Sigmoid colon (tissue), 7 donors: ENCODE results near the gene ATG7. TPM values are rescaled to one million over a fixed set of nuclear protein-coding genes. Genes with fewer than 3 reads are reported as not detected.

ENCODE experiments used
- DNase-seq: peaks from one replicate; pipeline ENCODE4 v3.0.0-alpha.2; 2019
- H3K27ac ChIP-seq, 4 donors: fragments of 200-600 bp; sonication (generic); one replicate each; pipeline ENCODE4 v1.5.1; 2016 to 2019; ENCODE audit warnings: mild to moderate bottlenecking in 1 of 4
- H3K27me3 ChIP-seq, 3 donors: fragments of 200-600 bp; sonication (generic); one replicate each; pipeline ENCODE4 v1.5.1; 2019; ENCODE audit warnings: mild to moderate bottlenecking in 1 of 3
- H3K36me3 ChIP-seq, 4 donors: fragments of 200-600 bp; sonication (generic); one replicate each; pipeline ENCODE4 v1.5.1; 2016 to 2019
- H3K4me1 ChIP-seq, 4 donors: fragments of 200-600 bp; sonication (generic); one replicate each; pipeline ENCODE4 v1.5.1; 2017 to 2019
- H3K4me3 ChIP-seq, 4 donors: fragments of 200-600 bp; sonication (generic); one replicate each; pipeline ENCODE4 v1.5.1; 2017 to 2019; ENCODE audit warnings: mild to moderate bottlenecking in 2 of 4, moderate library complexity in 1 of 4
- H3K9me3 ChIP-seq, 4 donors: fragments of 200-600 bp in 3 of 4; sonication (generic) in 3 of 4; one replicate each; pipeline versions ENCODE4 v1.5.1 to v1.6.1; 2013 to 2019
- CTCF ChIP-seq, 4 experiments: fragments of 450-650 bp in 3 of 4; fragments of 200-600 bp in 1 of 4; IDR thresholded peaks; one replicate each; pipeline ENCODE4 v1.5.1; 2016 to 2019; ENCODE audit warnings: antibody characterized with exemption in 4 of 4, mild to moderate bottlenecking in 3 of 4, moderate library complexity in 2 of 4
- EP300 ChIP-seq, 4 donors: sonication (generic); formaldehyde crosslinking; IDR thresholded peaks; one replicate each; pipeline ENCODE4 v1.6.1; 2017; ENCODE audit warnings: antibody characterized with exemption in 4 of 4
- POLR2A ChIP-seq, 2 donors: fragments of 450-650 bp; IDR thresholded peaks; one replicate each; pipeline ENCODE4 v1.6.1; 2016; ENCODE audit warnings: antibody characterized with exemption in 2 of 2, mild to moderate bottlenecking in 2 of 2, moderate library complexity in 2 of 2
- POLR2AphosphoS5 ChIP-seq, 4 donors: sonication (generic); formaldehyde crosslinking; IDR thresholded peaks; one replicate each; pipeline ENCODE4 v1.6.1; 2017; ENCODE audit warnings: antibody characterized with exemption in 4 of 4
- WGBS, 2 donors: extraction: QIAGEN DNeasy Blood & Tissue Kit; methylation state at CpG; one replicate each; pipeline ENCODE4 v1.1.7; 2013; 5-methylcytosine and 5-hydroxymethylcytosine counted together
- intact Hi-C: fragments of 100-400 bp; cut with DNase I; formaldehyde crosslinking; loops from one replicate; pipeline ENCODE4 v1.15.1; 2023
- polyA plus RNA-seq, 3 donors: library from polyadenylated mRNA; stranded (reverse); fragments of 200-250 nt; gene quantifications; one replicate each; pipeline ENCODE4 v1.2.3, GENCODE V29; 2013
- total RNA-seq, 4 donors: library from RNA; depleted of rRNA; stranded (reverse); fragments of >200 nt; gene quantifications; one replicate each; pipeline ENCODE4 v1.1.0, GENCODE V29; 2016
- donor health status: healthy with polysubstance abuse.
- donor health status: Bipolar disorder and iron deficiency.
- donor health status: healthy.

ATG7 gene
- total and polyA plus RNA-seq, 7 donors, result 12.5 to 62.9 (median 34.8) TPM

- H3K36me3 ChIP-seq, result no peaks in the 10 kb centered on the region
- 78 to 89% methylated on average over 9 of the region's 9 CpGs for WGBS, 2 donors
- DNase-seq, result peak; percentile 89
- no peak overlapping the region for H3K4me3 ChIP-seq
- TF ChIP-seq POLR2A (IDR thresholded peaks at IDR 0.05), result no peak
- peak; percentile 81 to 99 (median 94) for TF ChIP-seq EP300 (IDR thresholded peaks at IDR 0.05)
- TF ChIP-seq CTCF (IDR thresholded peaks at IDR 0.05), result no peak
- peak; percentile 83 to 91 (median 90) for TF ChIP-seq POLR2AphosphoS5 (IDR thresholded peaks at IDR 0.05)
- no peaks in the 10 kb centered on the region for H3K27me3 ChIP-seq
- intact Hi-C loops, result loop anchor here (2.0 to 10.0 kb wide), 3 partner anchors 126 to 249 kb away; no protein-coding TSS in a partner anchor
- no peaks in the 10 kb centered on the region for H3K9me3 ChIP-seq
- peaks cover 0 to 43% (median 40%) of the 10 kb centered on the region in 4 donors for H3K4me1 ChIP-seq
- peak overlapping the region; percentile 79 to 96 (median 86) for H3K27ac ChIP-seq
Measured at GRCh38 chr3:11465744-11466616, 193.8 kb downstream of the ATG7 start.

GRCh38 chr3:11467875-11468274 lies 195.7 kb downstream of the ATG7 start:
- Histone ChIP-seq H3K36me3 (no peaks in the 10 kb centered on the region), H3K27ac (peak overlapping the region in 2 of 4 donors; percentile 85 to 96), H3K4me3 (no peak overlapping the region), H3K9me3 (no peaks in the 10 kb centered on the region), H3K4me1 (peaks cover 0 to 43% (median 40%) of the 10 kb centered on the region in 4 donors), H3K27me3 (no peaks in the 10 kb centered on the region)
- intact Hi-C loops, result loop anchor here (2.0 to 10.0 kb wide), 3 partner anchors 124 to 247 kb away; no protein-coding TSS in a partner anchor
- DNase-seq, result no peak
- no peak for TF ChIP-seq EP300 (IDR thresholded peaks at IDR 0.05)
- TF ChIP-seq CTCF (IDR thresholded peaks at IDR 0.05), result no peak
- TF ChIP-seq POLR2AphosphoS5 (IDR thresholded peaks at IDR 0.05), result no peak
- no peak for TF ChIP-seq POLR2A (IDR thresholded peaks at IDR 0.05)
- 94 to 96% methylated on average over 4 of the region's 4 CpGs for WGBS, 2 donors

DNA sequence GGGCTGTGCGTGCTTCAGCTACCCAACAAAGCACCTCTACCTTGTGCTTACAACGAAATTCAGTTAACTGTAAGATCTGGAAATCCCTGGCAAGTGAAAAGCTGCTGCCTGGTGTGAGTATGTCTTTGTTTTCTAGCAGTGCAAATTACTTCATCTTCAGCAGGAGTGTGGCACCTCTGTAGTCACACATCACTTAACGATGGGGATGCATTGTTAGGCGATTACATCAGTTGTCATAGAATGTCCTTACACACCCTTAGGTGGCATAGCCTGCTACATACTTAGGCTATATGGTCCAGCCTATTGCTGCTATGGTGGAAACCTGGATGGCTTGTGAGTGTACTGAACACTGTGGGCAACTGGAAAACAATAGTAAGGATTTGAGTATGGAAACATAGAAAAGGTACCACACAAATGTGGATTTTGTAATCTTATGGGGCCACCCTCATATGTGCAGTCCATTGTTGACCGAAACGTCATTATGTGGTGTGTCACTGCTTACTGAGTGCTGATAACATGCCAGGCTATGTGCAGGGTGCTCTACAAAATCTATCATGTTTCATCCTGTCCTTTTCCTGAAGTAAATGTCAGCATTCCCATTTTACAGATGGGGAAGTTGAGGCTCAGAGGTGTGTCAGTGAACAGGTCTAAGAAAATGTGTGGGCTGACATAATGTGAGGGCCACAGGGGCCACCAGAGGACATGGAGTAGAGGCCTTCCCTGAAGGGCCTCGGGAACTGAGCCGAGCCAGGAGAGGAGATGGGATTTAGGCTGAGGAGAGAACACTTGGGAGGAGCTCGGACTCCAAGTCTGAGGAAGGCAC lies 198.0 kb downstream of the ATG7 start:
- Histone ChIP-seq H3K9me3 (no peaks in the 10 kb centered on the region), H3K4me1 (peaks cover 0 to 25% (median 22%) of the 10 kb centered on the region in 4 donors), H3K4me3 (no peak overlapping the region), H3K27ac (no peak overlapping the region), H3K36me3 (no peaks in the 10 kb centered on the region), H3K27me3 (no peaks in the 10 kb centered on the region)
- intact Hi-C loops, result no loop called here
- no peak for DNase-seq
- TF ChIP-seq EP300 (IDR thresholded peaks at IDR 0.05) (no peak), POLR2A (IDR thresholded peaks at IDR 0.05) (no peak), CTCF (IDR thresholded peaks at IDR 0.05) (no peak), POLR2AphosphoS5 (IDR thresholded peaks at IDR 0.05) (no peak)
- WGBS, 2 donors, result 89 to 94% methylated on average over 9 of the region's 9 CpGs

GRCh38 chr3:11475324-11475723 lies 203.1 kb downstream of the ATG7 start:
- intact Hi-C loops, result no loop called here
- H3K36me3 ChIP-seq, result no peaks in the 10 kb centered on the region
- H3K27ac ChIP-seq, result no peak overlapping the region
- peaks cover 0 to 44% (median 40%) of the 10 kb centered on the region in 4 donors for H3K4me1 ChIP-seq
- TF ChIP-seq POLR2AphosphoS5 (IDR thresholded peaks at IDR 0.05) (no peak), EP300 (IDR thresholded peaks at IDR 0.05) (no peak), CTCF (IDR thresholded peaks at IDR 0.05) (no peak), POLR2A (IDR thresholded peaks at IDR 0.05) (no peak)
- DNase-seq, result no peak
- H3K9me3 ChIP-seq, result no peaks in the 10 kb centered on the region
- 97 to 98% methylated on average over 6 of the region's 6 CpGs for WGBS, 2 donors
- H3K4me3 ChIP-seq, result no peak overlapping the region
- no peaks in the 10 kb centered on the region for H3K27me3 ChIP-seq
